ENCODE results near the gene CUEDC1.
A peak's percentile ranks its signal among the peaks of the same experiment; 100 is the strongest.
"Not testable (repeated sequence)": the region's sequence is repeated elsewhere in the genome, so short reads cannot be mapped to it uniquely, and the experiment has no call there.

The CUEDC1 gene

GRCh38 chr17:57859601-57860413, 95.4 kb downstream of the CUEDC1 start:
- DNase-seq = no peak

GRCh38 chr17:57858838-57859237, 96.4 kb downstream of the CUEDC1 start:
- no peak for DNase-seq

GRCh38 chr17:57856792-57857620, 98.2 kb downstream of the CUEDC1 start:
- no peak for DNase-seq

- DNase-seq = no peak
These were observed 99.7 kb downstream of the CUEDC1 start for GRCh38 chr17:57855391-57856035.

- DNase-seq = no peak
These were observed 101.5 kb downstream of the CUEDC1 start for GRCh38 chr17:57853695-57854094.

GRCh38 chr17:57852955-57853328, 102.3 kb downstream of the CUEDC1 start:
- DNase-seq = no peak

GRCh38 chr17:57852092-57852954, 102.9 kb downstream of the CUEDC1 start:
- DNase-seq = no peak

- DNase-seq = peak; percentile 95
These were observed 105.1 kb downstream of the CUEDC1 start, which contains the start of gene MRPS23 for GRCh38 chr17:57849874-57850754. Gene MRPS23 (minus strand): TSS chr17:57850044. CDS start chr17:57850010, 34 bp downstream.

- no peak for DNase-seq
These were observed 105.9 kb downstream of the CUEDC1 start for GRCh38 chr17:57849163-57849873.

- DNase-seq = not testable (repeated sequence)
These were observed 108.9 kb downstream of the CUEDC1 start for GRCh38 chr17:57846056-57846945.

- DNase-seq = no peak
These were observed 112.9 kb downstream of the CUEDC1 start for GRCh38 chr17:57842280-57842679.

- no peak for DNase-seq
These were observed 115.7 kb downstream of the CUEDC1 start for GRCh38 chr17:57839571-57839923.

- DNase-seq = no peak
These were observed 116.2 kb downstream of the CUEDC1 start for GRCh38 chr17:57838857-57839570.

GRCh38 chr17:57838453-57838852, 116.8 kb downstream of the CUEDC1 start:
- DNase-seq = no peak

- no peak for DNase-seq
These were observed 119.8 kb downstream of the CUEDC1 start for GRCh38 chr17:57835333-57835900.

- no peak for DNase-seq
These were observed 121.0 kb downstream of the CUEDC1 start for GRCh38 chr17:57834146-57834741.

- DNase-seq = peak; percentile 79
These were observed 121.9 kb downstream of the CUEDC1 start for GRCh38 chr17:57833179-57833939.

Data from activated CD8-positive, alpha-beta memory T cell treated with anti-CD3 and anti-CD28 coated beads for 24 hours (primary cell).